ENCODE data around the gene FNDC11. TPM values are rescaled to one million over a fixed set of nuclear protein-coding genes. Genes with fewer than 3 reads are reported as not detected.

The FNDC11 gene
- total RNA-seq, 1 donor, result 0.45 TPM

DNA sequence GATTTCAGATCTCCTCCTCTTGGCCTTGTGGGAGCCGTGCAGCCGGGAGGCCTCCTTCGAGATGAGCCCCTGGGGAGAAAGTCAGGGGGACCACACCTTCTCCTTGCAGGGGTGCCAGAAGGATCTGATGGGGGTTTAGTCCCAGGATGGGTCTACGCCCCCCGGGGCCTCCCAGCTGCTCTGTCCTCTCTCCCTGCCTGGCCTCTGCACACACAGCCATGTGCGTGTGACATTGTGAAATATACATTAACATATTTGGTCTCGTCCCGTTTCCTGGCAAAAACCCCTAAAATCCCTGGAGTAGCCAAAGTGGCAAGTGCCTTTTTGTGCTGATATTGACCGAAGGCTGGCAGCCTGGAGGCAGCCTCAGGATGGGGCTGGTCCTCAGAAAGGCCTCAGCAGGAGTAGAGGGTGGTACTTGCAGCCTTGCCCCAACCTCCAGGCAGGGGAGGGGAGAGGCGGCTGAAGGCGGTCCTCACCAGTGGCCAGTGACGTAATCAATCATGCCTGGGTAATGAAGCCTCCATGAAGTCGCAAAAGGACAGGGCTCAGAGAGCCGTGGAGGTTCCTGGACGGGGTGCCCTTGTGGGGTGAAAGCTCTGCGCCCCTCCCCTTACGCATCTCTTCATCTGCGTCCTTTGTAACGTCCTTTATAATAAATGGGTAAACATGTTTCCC is 25.2 kb downstream of the FNDC11 start:
- TF ChIP-seq, protein P1, sequence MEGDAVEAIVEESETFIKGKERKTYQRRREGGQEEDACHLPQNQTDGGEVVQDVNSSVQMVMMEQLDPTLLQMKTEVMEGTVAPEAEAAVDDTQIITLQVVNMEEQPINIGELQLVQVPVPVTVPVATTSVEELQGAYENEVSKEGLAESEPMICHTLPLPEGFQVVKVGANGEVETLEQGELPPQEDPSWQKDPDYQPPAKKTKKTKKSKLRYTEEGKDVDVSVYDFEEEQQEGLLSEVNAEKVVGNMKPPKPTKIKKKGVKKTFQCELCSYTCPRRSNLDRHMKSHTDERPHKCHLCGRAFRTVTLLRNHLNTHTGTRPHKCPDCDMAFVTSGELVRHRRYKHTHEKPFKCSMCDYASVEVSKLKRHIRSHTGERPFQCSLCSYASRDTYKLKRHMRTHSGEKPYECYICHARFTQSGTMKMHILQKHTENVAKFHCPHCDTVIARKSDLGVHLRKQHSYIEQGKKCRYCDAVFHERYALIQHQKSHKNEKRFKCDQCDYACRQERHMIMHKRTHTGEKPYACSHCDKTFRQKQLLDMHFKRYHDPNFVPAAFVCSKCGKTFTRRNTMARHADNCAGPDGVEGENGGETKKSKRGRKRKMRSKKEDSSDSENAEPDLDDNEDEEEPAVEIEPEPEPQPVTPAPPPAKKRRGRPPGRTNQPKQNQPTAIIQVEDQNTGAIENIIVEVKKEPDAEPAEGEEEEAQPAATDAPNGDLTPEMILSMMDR (IDR thresholded peaks at IDR 0.05; ENCODE audit: insufficient read depth, low read length), result no peak
- no peak for DNase-seq (ENCODE audit: low read depth)
- no peak overlapping the region for H3K4me3 ChIP-seq (ENCODE audit: low read depth, low read length)

DNA sequence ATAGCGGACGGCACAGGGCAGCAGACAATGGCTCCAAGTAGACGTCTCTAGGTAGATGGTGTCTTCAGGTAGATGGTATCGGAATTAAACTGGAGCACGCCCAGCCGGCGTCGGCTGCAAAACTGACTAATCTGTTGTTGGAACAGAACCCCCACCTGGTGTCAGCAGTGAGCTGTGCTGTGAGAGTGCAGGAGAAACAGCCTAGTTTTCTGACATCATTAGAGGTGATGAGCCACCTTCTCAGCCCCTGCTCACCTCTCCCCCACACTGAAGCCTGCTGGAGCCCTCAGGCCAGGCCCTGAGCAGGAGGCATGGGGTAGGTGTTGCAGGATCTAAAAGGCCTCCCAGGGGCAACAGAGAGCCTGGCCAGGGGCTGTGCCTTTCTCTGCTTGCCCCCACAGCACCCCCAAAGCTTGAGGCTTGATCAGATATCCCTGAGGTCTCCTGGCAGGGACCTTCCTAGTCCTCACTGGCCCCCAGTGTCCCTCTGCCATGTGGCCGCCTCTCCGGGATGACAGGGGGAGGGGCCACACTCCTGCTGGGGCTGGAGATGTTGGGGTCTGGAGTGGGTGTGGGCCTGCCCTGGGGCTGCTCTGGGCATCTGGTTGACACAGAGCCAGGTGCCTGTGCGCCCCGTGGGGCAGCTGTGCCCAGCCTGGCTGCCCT is 27.0 kb downstream of the FNDC11 start:
- TF ChIP-seq, protein P1 (IDR thresholded peaks at IDR 0.05; ENCODE audit: insufficient read depth, low read length), result peak; percentile 46
- peak; percentile 35 for DNase-seq (ENCODE audit: low read depth)
- no peak overlapping the region for H3K4me3 ChIP-seq (ENCODE audit: low read depth, low read length)

DNA sequence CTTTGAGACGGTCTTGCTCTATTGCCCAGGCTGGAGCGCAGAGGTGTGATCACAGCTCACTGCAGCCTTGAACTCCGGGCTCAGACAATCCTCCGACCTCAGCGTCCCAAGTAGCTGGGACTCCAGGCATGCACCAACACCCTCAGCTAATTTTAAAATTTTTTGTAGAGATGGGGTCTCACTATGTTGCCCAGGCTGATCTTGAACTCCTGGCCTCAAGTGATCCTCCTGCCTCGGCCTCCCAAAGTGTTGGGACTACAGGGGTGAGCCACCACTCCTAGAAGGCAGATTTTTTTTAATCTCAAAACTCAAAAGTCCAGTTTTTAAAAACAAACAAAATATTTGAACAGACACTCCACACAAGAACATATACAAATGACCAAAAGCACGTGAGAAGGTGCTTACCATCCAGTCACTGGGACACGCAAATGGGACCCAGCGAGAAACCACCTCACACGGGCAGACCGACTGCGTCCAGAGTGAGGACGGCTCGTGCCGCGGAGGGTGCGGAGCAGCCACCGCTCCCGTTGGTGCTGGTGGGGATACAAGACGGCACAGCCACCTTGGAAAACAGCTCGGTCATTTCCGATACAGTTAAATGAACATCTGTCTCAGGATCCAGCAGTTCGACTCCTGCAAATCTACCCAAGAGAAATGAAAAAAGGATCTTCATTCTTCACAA is 28.6 kb downstream of the FNDC11 start:
- no peak for DNase-seq (ENCODE audit: low read depth)
- no peak overlapping the region for H3K4me3 ChIP-seq (ENCODE audit: low read depth, low read length)
- TF ChIP-seq, protein P1 (IDR thresholded peaks at IDR 0.05; ENCODE audit: insufficient read depth, low read length), result no peak

DNA sequence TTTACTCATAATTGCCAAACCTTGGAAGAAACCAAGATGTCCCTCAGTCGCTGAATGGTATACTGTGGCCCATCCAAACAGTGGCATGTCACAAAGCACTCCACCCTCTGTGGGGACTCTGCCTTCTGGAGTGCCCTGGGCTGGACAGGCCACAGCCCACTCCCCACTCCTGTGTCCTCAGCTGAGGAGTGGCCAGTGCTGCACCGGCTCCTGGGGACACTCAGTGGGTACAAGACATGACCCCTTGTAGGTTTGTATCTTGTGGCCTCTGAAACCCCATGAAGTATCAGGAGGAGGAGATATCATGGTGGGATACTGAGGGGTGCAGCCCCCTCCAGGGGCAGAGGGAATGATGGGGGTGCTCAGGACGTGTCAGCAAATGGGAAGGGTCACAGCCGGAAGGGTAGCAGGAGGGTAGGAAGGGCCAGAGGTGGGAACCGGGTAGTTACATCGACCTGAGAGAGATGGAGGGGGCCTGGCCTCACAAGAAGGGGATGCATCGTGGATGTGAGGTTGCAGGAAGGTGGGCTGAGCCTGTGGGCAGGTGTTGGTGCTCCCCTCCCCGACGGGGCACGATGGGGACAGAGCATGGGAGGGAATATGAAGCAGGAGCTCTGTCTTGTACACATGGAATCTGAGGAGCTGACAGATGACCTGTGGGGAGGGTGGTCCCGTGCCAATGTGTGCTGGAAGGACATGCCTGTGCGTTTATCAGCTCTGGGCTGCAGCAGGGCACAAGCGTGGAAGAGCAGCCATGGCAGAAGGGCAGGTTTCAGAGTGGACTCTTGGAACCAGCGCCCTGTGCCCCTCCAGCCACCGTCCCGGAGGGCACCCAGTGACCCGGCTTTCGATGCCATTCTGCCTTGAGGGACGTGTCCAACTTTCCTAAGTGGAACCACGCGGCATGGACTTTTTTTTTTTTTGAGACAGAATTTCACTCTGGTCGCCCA is 31.9 kb downstream of the FNDC11 start:
- no peak overlapping the region for H3K4me3 ChIP-seq (ENCODE audit: low read depth, low read length)
- no peak for DNase-seq (ENCODE audit: low read depth)
- TF ChIP-seq, protein P1 (IDR thresholded peaks at IDR 0.05; ENCODE audit: insufficient read depth, low read length), result no peak

DNA sequence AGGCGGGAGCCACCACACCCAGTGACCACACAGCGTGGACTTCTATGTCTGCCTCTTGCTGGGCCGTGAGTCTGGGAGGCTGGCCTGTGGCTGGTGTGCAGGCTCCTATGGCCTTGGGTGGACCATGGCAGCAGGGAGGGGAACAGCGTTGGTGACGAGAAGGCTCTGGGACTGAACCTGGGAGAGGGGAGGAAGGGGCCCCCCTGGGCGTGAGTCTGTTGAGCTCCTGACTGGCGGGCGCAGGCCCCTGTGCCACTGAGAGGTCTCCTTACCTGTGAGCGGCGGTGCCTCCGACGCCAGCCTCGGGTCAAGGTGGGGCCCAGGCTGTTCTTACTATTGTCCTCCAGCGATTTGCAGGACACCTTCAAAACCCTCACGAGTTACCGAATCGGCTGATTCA is 32.8 kb downstream of the FNDC11 start:
- TF ChIP-seq, protein P1 (IDR thresholded peaks at IDR 0.05; ENCODE audit: insufficient read depth, low read length), result no peak
- no peak for DNase-seq (ENCODE audit: low read depth)
- no peak overlapping the region for H3K4me3 ChIP-seq (ENCODE audit: low read depth, low read length)

DNA sequence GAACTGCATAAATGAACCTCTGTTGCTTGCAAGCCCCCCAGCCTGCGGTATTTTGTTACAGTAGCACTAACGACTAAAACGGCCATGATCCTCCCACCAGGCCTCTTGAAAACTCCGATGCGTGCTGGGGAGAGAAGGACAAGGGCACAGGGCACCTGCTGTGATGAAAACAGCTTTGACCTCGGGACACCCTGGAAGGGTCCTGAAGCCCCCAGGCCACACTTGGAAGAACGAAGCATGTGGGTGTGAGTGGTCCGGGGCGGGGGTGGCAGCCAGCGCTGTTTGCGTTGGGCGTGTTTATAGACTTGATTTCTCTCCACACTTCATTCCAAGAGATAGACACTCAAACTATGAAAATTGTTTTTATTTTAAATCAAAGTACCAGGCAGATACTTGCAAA is 33.3 kb downstream of the FNDC11 start:
- DNase-seq (ENCODE audit: low read depth), result no peak
- TF ChIP-seq, protein P1 (IDR thresholded peaks at IDR 0.05; ENCODE audit: insufficient read depth, low read length), result no peak
- no peak overlapping the region for H3K4me3 ChIP-seq (ENCODE audit: low read depth, low read length)

All from fibroblast of the aortic adventitia (primary cell).